ENCODE results near the gene JAG1.

The JAG1 gene

DNA sequence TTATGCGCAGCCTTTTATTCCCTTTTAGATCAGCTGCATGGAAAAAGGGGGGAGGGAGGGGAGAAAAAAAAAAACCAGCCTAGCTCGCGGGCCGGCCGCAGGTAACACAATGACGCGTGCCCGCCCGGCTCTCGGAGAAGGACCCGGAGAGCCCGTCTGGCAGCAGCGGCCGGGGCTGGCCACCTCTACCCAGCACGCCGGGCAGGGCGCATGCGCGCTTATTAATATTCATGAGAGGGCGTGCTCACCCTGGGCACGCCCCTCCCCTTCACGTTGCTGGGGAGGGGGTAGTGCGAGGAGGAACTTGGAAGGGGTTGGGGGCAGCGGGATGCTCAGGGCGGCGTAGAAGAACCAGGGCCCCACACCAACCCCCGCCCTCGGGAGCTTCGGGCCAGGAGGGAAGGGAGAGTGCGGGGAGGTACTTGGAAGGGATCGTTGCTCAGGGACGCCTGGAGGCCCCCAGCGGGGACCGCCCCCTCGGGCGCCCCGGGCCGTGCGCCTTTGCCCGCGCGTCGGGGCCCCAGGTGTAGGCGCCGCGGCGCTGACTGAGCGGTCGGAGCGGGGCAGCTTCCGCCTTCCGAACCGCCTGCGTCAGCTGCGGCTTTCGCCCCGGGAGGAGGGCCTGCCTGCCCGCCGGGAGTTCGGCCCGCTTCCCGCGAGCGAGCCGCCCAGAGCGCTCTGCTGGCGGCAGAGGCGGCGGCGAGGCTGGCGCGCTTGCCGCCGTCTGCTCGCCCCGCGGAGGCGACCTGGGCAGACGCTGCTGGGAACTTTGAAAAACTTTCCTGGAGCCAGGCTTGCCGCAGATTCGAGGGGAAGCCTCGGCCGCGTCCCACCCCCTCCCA is at the start of gene JAG1:
Gene JAG1 (minus strand): TSS at position 158 of the 842 bp plus-strand sequence. CDS start 469 bp downstream, outside the sequence.
- peak; percentile 58 for DNase-seq

DNA sequence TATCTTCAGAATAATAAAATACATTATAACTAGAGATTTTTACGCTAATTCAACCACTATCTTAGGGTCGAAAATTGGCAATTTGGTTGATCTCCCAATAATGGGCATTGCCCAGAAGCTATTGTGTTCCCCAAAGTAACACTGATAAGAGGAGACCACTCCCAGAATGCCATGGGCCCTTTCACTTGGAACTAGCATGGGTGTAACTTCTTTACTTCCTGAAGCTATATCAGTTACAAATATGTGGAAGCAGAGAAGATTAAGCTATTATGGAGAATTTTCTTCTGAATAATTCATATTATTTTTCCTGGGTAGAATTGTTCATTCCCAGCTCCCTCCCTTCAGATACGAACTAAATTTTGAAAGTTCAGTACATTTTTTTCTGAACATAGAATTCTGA is 48.2 kb upstream of the JAG1 start:
- DNase-seq, result no peak

DNA sequence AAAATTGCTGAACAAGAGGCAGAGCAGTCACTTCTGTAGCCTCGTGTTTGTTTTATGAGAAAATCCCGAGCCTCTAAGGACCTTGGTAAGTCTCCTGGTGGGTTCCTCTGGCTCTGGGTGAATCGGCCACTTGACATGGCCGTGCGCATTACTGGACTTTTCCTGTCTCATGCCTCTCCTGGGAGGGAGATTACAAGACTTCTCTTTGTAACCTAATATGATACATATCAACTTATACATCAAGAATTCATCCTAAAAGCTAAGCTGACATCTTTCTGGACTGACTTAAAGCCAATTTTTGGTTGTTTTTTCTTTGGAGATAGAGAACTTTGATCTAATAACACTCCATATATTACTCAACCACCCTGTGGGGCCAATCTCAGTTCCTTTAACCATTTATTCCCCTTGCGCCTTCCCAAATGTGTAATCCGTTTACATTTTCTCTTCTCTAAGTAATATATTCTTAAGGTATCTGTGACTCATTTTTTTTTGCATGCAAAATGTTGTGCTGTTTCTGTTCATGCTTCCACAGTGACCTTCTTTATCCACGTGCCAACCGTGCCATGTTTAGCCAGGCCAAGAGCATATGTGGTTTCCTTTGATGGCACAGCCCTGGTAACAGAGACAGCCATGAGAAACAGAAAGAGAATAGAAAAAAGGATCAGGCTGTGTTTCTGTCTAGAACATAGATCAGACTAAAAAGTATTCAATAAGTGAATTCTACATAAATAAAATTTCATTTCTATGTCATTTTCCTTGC is 47.5 kb upstream of the JAG1 start:
- DNase-seq, result no peak

DNA sequence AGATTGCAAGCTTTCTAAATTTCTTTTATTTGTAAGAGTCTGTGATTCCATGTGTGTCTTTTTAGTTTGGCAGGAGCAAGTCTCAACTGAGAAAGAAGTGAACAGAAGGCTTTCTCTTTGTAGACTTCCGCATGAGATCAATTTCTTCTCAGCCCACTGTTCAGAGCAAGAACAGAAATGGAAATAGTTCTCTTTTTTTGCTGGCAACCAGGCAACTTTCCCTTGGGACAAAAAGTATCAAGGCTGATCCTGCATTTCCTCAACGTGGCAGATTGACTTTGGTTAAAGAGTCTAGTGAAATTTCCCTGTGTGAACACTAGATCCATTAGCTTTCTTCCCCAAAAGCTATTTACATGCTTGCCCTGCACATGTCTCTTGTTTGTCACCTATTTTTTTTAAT is 46.8 kb upstream of the JAG1 start:
- no peak for DNase-seq

DNA sequence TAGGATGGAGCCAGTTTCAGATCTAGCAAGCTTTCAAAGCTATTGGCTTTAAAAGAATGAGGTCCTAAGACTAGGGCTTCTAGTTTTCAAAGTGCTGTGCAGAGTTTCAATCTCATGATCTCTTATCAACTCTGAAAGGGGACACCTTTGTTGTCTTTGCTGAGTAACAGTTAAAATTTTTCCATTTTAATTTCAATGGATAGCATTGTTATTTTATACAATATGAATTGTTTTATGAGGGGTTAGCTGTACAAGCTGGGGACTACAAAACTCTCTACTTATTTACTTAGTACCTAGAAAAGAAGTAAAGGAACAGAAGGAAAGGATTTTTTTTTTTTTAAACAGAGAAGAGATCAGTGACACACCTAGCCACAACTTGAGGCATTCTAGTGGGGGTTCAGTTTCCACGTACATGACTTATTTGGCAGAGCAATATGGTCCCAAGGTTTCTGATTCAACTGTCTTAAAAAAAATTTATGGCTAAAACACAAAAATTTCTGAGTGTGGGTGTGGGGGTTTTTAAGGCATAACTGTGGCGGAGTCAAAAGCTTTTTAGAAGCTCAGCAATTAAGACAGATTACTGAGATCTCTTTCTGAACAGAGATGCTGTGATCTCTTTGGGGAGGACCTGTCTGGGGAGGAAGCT is 46.1 kb upstream of the JAG1 start:
- DNase-seq, result no peak

DNA sequence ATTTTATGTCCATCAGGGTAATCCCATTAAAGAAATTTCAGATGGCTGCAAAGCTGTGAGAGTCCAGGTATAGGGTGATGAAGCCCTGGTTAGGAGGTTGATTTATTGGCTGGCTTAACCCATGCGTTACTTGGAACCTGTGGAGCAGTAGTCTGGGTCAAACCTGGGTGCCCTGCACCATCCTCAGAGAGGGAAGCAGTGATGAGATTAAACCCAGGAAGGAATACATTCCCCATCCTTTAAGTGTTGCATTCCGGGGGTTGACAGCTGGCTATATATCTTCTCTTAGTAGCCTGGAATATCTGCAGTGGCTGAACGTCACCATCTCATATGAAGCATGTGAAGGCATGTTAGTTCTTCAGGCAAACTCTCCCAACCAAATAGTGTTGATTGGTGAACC is 44.9 kb upstream of the JAG1 start:
- DNase-seq, result no peak

DNA sequence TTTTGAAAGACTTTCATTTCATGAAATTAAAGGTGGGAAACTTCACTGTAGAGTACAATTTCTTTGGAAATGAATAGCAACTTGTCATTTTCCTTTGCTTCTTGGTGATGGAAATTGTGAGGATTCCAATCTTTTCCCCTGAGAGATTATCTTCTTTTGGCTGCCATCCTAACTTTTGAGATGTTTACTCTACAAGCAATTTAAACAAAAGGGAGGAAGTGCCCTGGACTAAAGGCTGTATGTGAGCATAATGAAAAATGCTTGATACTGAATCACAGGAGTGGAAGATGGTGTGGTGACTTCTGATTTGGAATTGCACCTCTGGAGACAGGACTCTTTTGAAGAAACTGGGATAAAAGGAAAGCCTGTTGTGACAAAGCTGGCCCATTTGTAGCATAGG is 43.1 kb upstream of the JAG1 start:
- no peak for DNase-seq

DNA sequence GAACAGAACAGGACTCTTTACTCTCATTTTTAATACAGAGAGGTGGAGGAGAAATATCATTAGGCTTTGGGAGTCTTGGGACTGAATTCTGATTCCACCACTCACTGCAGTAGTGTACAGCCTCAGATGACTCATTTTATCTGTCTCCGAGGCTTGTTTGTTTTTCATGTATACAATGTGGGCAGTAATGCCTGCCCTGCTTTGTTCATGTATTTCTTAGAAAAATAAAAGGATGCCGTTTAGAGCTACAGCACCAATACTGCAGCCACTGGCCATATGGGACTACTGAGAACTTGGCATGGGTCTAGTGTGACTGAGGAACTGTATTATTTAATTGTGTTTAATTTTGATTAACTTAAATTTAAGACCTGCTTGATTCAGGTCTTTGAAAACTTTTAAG is 41.2 kb upstream of the JAG1 start:
- DNase-seq, result no peak

DNA sequence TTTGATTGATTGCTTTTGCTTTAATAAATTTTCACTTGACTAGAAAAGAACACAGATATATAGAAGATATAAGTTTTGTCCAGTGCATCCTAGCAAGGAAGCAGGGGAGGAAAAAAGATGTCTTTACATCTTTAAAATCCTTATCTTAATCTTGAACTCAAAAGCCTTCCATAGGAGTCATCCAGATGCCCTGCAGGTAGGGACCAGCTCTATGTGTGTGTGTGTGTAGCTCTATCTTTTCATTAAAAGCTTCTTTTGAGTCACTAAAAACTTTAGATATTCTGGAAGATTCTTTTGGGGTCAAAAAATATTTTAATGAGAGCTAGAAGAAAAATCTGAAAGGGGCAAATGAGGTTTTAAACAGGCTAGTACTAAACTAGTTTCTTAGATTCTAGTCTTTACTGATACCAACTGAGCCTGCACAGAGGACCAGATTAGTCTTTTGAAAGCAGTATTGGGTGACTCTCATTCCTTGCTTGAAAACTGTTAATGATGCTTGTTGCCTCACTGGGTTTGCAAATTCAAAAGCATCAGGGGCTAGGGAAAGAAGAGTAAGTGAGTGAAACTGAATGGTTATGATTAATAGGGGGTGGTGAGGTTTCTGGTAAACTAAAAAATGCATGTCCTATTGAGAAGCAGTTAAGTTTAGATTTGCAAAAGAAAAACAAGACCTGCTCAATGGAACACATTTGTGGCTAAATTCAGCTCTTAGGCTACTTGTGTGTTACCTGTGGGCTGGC is 40.6 kb upstream of the JAG1 start:
- no peak for DNase-seq

DNA sequence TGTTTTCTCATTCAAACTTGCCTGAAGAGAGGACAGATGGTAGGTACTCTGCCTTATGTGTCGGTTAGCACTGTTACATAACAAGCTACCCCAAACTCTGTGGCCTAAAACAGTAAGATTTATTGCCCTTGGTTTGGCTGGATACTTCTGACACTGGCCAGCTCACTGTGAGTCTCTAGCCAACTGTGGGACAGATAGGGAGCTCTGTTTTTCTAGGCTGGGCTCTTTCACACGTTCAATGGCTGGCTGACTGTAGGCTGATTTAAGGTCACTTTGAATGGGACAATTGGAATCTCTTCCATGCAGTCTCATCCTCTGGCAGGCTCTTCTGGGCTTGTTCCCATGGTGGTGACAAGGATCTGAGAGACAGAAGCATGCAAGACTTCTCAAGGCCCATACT is 39.4 kb upstream of the JAG1 start:
- no peak for DNase-seq

DNA sequence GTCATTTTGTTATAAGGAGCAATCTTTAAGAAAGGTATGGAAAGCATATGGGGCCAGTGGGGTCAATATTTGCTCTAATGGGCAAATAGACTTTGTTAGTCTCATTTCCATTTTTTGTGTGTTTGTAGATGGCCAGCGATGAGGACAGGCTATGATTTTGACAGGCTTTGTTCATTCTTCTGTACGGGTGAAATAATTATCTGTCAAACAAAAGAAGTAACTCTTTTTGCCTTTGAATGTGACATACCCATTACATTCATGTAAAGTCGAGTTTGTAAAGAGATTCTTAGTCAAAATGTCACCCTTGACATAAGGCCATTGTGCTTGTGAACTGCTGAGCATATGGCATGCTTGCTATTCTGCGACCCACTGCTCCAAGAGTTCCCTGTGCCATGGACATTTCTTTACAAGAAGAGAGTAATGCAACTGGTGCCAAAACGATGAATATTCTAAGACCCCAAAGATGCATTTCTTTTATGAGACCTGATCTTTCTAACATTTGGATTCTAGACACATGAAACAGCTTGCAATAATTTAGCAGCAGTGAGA is 38.2 kb upstream of the JAG1 start:
- DNase-seq, result no peak

DNA sequence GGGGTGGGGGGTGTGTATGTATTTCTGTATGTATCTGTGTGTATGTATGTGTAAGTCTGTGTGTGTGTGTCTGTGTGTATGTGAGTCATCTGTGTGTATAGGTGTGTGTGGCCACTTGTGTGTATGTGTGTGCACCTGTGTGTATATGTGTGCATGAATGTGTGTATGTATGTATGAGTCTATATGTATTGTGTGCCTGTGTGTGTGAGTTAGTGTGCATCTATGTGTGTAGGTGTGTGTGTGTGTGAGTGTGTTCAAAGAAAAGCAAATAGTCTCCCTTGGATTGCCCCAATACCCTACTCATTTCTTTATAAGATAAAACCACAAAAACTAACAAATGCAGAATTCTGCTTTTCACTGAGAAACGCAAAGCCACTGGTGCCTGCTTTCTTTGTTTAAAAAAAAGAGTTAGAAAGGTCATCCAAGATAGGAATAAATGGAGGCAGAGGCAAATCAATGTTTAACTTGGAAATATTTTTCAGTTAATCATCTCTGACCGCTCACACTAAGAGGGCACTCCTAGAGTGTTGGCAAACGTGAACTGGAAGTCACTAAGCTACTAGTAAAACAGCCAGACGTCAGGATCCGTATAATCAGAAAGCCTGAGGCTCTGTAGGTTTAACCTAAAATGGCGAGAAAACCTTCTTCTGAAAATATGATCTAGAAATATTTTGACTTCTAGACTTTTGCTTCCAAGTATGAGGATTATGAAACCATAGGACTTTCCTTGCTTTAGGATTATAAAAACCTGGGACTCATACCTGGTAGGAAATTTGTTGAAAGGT is 37.4 kb upstream of the JAG1 start:
- no peak for DNase-seq

DNA sequence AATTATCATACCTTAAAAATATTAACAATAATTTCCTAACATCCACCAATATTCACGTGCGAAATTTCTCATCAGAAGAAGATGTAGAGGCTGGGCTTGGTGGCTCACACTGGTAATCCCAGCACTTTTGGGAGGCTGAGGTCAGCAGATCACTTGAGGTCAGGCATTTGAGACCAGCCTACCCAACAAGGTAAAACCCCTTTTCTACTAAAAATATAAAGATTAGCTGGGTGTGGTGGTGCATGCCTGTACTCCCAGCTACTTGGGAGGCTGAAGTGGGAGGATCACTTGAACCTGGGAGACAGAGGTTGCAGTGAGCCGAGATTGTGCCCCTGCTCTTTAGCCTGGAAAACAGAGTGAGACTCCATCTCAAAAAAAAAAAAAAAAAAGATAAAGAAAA is 36.1 kb upstream of the JAG1 start:
- DNase-seq, result no peak

DNA sequence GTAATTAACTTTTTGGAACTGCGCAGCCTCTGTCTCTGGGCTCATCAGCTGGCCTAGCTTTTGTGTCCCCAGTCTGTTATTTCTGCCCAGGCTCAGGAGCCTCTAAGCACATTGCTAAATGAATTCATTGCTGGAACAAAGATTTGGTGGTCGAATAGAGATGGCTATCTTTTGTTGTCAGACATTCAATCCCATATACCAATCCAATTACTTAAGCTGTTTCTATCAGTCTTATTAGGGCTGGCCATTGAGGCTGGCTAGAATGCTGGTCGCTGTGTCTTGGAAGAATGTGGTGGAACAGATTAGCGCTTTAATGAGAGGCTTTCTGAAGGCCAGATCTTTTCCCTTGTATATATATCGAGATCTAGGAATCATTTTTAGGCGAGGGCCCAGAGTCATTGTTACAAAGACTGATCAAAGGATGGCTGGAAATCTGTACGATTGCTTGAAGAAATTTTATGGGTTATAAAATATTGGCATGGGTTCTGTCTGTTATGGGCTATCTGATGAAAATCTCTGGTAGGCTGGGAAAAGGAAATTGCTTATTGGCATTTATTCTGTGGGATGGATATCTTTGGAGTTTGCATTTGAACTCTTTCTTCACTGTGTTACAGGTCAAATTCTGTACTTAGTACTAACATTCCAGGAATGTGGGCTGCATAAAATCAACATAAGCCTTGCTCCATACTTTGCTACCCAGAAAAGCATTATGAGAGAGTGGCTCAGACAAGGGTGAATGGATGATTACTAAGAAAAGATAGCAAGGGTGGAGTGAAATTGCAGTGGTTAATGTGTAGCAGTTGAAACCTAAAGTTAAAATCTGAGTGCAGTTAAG is 34.8 kb upstream of the JAG1 start:
- no peak for DNase-seq

DNA sequence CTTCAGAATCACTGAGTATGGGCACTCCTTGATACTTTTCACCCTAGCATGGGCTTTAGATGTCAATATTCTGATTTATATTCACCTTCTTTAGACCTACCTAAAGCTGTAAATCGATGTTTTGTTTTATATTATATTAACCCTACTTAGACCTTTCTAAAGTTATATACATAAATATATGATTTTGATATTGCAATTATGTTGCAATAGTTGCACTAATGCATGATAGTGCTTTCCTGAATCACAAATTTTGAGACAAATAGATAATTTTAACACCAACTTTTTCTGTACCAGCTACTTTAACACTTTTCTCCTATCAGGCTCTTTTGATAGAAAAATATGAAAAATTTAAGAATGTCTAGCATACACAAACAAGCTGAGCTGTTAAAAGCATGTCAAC is 34.0 kb upstream of the JAG1 start:
- no peak for DNase-seq

DNA sequence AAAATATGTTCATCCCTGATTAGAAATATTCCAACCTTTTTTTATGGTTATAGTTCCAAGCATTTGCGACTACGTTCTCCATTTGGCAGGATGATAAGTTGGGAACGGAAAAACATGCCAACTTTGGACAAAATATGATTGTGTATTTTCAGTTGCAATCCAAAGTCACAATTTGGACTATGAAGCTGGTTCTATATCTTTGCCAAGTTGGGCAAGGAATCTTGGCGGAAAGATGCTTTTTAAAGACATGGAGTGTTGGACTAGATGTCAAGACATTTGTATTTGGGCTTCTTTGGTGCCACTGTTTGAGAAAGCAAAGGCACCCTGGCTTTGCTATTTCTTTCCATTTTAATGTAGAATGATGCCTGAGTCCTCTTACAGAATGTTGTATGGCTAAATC is 33.3 kb upstream of the JAG1 start:
- no peak for DNase-seq

DNA sequence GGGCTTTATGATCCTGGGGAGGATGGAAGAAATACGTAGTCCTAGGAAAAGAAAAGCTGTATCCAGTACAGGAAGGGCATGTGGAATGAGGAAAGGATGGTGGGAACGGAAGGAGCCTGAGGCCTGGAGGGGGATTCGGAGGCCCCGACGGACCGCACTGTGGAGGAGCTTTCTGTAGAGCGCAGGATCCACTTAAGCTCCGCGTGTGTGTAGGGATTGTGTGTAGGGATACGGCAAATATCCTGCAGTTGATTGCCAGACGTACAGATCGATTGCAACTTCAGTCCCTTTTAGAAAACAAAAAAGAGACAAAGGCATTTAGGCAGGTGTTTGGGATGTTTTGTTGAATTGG is 32.6 kb upstream of the JAG1 start:
- DNase-seq, result no peak

DNA sequence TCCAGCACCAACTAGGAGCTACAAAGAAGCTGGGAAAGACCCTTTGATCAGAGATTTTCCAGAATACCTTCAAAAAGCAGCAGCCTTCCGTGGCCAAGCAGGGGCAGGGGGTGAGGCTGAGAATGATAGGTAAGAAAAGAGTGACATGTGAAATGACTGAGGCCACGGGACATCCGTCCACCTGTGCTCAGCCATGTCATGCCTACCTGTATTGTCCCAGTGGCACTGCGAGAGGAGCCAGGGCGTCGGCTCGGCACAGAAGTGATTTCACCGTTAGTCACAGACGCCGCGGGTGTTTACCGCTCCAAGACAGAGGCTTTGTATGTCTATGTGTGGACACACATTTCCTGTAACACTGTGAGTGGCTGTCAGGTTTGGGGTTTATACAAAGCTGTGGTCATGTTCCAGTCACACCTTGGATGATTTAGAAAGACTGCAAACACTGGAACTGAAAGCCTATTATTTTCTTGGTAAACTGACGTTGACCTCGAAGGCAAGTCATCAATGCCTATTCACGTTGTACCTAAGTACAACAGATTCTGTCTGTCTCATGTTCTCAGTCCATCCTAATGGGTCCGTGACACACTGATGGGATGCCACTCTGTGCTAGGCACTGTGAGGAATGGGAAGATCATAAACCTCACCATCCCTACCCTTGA is 32.1 kb upstream of the JAG1 start:
- no peak for DNase-seq

DNA sequence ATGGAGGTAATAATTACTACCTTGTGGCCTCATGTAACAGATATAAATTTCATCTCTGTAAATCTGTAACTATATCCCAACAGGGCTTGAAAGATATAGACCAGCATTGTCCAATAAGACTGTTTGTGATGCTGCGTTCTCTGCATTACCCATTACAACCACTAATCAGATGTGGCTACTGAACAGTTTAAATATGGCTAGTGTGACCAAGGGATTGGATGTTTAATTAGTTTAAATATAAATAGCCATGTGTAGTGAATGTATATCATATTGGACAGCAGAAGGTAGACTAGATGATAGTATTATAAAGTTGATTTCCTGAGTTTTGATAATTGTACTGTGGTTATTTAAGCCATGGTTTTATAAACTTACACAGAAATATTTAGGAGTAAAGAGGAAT is 27.8 kb upstream of the JAG1 start:
- no peak for DNase-seq

DNA sequence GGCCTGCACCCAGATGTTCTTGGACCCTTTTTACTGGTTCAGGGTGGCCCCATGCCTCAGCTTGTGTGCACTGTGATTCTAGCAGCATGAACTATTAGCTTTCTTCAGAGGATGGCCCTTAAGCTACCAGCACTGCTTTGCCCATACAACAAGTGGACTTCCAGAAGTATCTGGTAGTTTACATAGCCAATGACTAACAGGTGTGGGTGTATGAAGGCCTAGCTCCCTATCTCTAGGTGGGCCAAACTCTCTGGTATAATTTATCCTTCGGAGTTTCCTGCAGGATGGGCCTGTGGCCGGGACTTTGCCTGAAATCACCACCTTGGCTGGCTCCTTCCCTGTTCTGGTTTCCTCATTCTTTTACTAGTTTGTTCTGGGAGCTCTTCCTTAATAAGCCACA is 26.1 kb upstream of the JAG1 start:
- no peak for DNase-seq

DNA sequence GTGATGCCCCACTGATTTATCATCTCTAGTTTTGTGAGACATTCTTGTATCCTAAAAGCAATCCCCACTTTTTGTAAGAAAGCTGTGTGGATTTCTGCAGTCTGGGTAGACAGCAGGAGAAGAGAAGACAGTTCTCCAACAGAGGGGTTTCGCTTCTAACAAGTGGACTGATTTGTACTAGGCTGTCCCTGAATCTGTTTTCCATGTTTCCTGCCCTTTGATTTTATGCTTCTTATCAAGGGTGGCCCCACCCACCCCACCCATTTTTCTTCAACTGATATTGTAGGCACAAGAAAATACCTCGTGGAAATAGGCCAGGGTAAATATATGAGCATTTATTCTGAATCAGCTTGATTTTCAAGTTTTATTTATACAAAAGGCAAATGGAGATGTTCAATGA is 25.7 kb upstream of the JAG1 start:
- DNase-seq, result no peak

Measured in NCI-H187 treated with DMSO at 0.1 percent for 48 hours (cell line).